Activated naive CD4-positive, alpha-beta T cell treated with anti-CD3 and anti-CD28 coated beads, Interleukin-2, amount 50 U/mL, for 24 hours (primary cell): ENCODE results near the gene CDH13.

Experiments used
- H3K27ac Mint-ChIP-seq: one replicate; pipeline ENCODE4 v1.8.0; 2021; ENCODE audit warnings: mild to moderate bottlenecking, mixed read lengths
- H3K27me3 Mint-ChIP-seq: one replicate; pipeline ENCODE4 v1.8.0; 2021; ENCODE audit warnings: mixed read lengths
- H3K36me3 Mint-ChIP-seq: one replicate; pipeline ENCODE4 v1.8.0; 2021; ENCODE audit warnings: mixed read lengths
- H3K4me1 Mint-ChIP-seq: one replicate; pipeline ENCODE4 v1.8.0; 2021; ENCODE audit warnings: mixed read lengths
- H3K4me3 Mint-ChIP-seq: one replicate; pipeline ENCODE4 v1.8.0; 2021; ENCODE audit warnings: mild to moderate bottlenecking, mixed read lengths
- H3K9me3 Mint-ChIP-seq: one replicate; pipeline ENCODE4 v1.8.0; 2021; ENCODE audit warnings: mixed read lengths

CDH13 gene

GRCh38 chr16:83198977-83199376 is 572.2 kb downstream of the CDH13 start:
- Mint-ChIP-seq H3K36me3 (no peaks in the 10 kb centered on the region), H3K4me1 (no peaks in the 10 kb centered on the region), H3K27me3 (no peaks in the 10 kb centered on the region), H3K9me3 (no peaks in the 10 kb centered on the region), H3K27ac (no peak overlapping the region), H3K4me3 (no peak overlapping the region)

- Mint-ChIP-seq H3K27ac (no peak overlapping the region), H3K4me3 (no peak overlapping the region), H3K9me3 (peaks cover 4% of the 10 kb centered on the region), H3K27me3 (no peaks in the 10 kb centered on the region), H3K36me3 (no peaks in the 10 kb centered on the region), H3K4me1 (no peaks in the 10 kb centered on the region)
Measured at GRCh38 chr16:83200005-83200779, 573.4 kb downstream of the CDH13 start.

- Mint-ChIP-seq H3K9me3 (peaks cover 6% of the 10 kb centered on the region), H3K4me3 (no peak overlapping the region)
Measured at GRCh38 chr16:83201748-83202147, 575.0 kb downstream of the CDH13 start.

GRCh38 chr16:83205896-83206295 is 579.1 kb downstream of the CDH13 start:
- Mint-ChIP-seq H3K27me3 (no peaks in the 10 kb centered on the region), H3K9me3 (peaks cover 6% of the 10 kb centered on the region), H3K4me3 (no peak overlapping the region), H3K27ac (no peak overlapping the region), H3K4me1 (no peaks in the 10 kb centered on the region), H3K36me3 (no peaks in the 10 kb centered on the region)

More at GRCh38 chr16:83201748-83202147, 575.0 kb downstream of the CDH13 start:
- H3K27ac Mint-ChIP-seq = no peak overlapping the region
- H3K27me3 Mint-ChIP-seq = no peaks in the 10 kb centered on the region
- no peaks in the 10 kb centered on the region for H3K36me3 Mint-ChIP-seq
- H3K4me1 Mint-ChIP-seq = no peaks in the 10 kb centered on the region

- no peaks in the 10 kb centered on the region for H3K27me3 Mint-ChIP-seq
- H3K36me3 Mint-ChIP-seq = no peaks in the 10 kb centered on the region
- H3K4me1 Mint-ChIP-seq = no peaks in the 10 kb centered on the region
- H3K27ac Mint-ChIP-seq = no peak overlapping the region
- no peak overlapping the region for H3K4me3 Mint-ChIP-seq
- peaks cover 6% of the 10 kb centered on the region for H3K9me3 Mint-ChIP-seq
Measured at GRCh38 chr16:83206426-83206825, 579.7 kb downstream of the CDH13 start.

- no peak overlapping the region for H3K27ac Mint-ChIP-seq
- H3K27me3 Mint-ChIP-seq = peaks cover 3% of the 10 kb centered on the region
- peaks cover 2% of the 10 kb centered on the region for H3K36me3 Mint-ChIP-seq
- no peaks in the 10 kb centered on the region for H3K9me3 Mint-ChIP-seq
- H3K4me3 Mint-ChIP-seq = no peak overlapping the region
- no peaks in the 10 kb centered on the region for H3K4me1 Mint-ChIP-seq
Measured at GRCh38 chr16:83211711-83212110, 584.9 kb downstream of the CDH13 start.

GRCh38 chr16:83212301-83212841 is 585.6 kb downstream of the CDH13 start:
- H3K4me3 Mint-ChIP-seq = no peak overlapping the region
- H3K9me3 Mint-ChIP-seq = no peaks in the 10 kb centered on the region
- peaks cover 3% of the 10 kb centered on the region for H3K27me3 Mint-ChIP-seq
- peaks cover 2% of the 10 kb centered on the region for H3K36me3 Mint-ChIP-seq
- no peak overlapping the region for H3K27ac Mint-ChIP-seq
- H3K4me1 Mint-ChIP-seq = no peaks in the 10 kb centered on the region

- no peak overlapping the region for H3K27ac Mint-ChIP-seq
Measured at GRCh38 chr16:83214671-83215070, 587.9 kb downstream of the CDH13 start.

GRCh38 chr16:83215406-83216001 is 588.7 kb downstream of the CDH13 start:
- H3K27me3 Mint-ChIP-seq = peaks cover 3% of the 10 kb centered on the region
- peaks cover 2% of the 10 kb centered on the region for H3K36me3 Mint-ChIP-seq
- H3K27ac Mint-ChIP-seq = no peak overlapping the region
- H3K4me3 Mint-ChIP-seq = no peak overlapping the region
- H3K4me1 Mint-ChIP-seq = no peaks in the 10 kb centered on the region
- no peaks in the 10 kb centered on the region for H3K9me3 Mint-ChIP-seq

More at GRCh38 chr16:83214671-83215070, 587.9 kb downstream of the CDH13 start:
- no peak overlapping the region for H3K4me3 Mint-ChIP-seq
- no peaks in the 10 kb centered on the region for H3K9me3 Mint-ChIP-seq
- H3K36me3 Mint-ChIP-seq = peaks cover 2% of the 10 kb centered on the region
- H3K27me3 Mint-ChIP-seq = peaks cover 3% of the 10 kb centered on the region
- H3K4me1 Mint-ChIP-seq = no peaks in the 10 kb centered on the region

- Mint-ChIP-seq H3K36me3 (peaks cover 2% of the 10 kb centered on the region), H3K4me1 (no peaks in the 10 kb centered on the region), H3K4me3 (no peak overlapping the region), H3K9me3 (no peaks in the 10 kb centered on the region), H3K27me3 (peaks cover 3% of the 10 kb centered on the region), H3K27ac (no peak overlapping the region)
Measured at GRCh38 chr16:83219285-83219684, 592.5 kb downstream of the CDH13 start.

GRCh38 chr16:83220066-83220465 is 593.3 kb downstream of the CDH13 start:
- H3K27ac Mint-ChIP-seq = no peak overlapping the region
- no peak overlapping the region for H3K4me3 Mint-ChIP-seq
- H3K9me3 Mint-ChIP-seq = no peaks in the 10 kb centered on the region
- H3K4me1 Mint-ChIP-seq = no peaks in the 10 kb centered on the region
- peaks cover 2% of the 10 kb centered on the region for H3K36me3 Mint-ChIP-seq
- H3K27me3 Mint-ChIP-seq = peaks cover 3% of the 10 kb centered on the region

GRCh38 chr16:83224642-83225041 is 597.9 kb downstream of the CDH13 start:
- H3K27ac Mint-ChIP-seq = no peak overlapping the region
- H3K36me3 Mint-ChIP-seq = no peaks in the 10 kb centered on the region
- H3K4me1 Mint-ChIP-seq = no peaks in the 10 kb centered on the region
- no peaks in the 10 kb centered on the region for H3K27me3 Mint-ChIP-seq
- no peak overlapping the region for H3K4me3 Mint-ChIP-seq
- no peaks in the 10 kb centered on the region for H3K9me3 Mint-ChIP-seq

- Mint-ChIP-seq H3K9me3 (no peaks in the 10 kb centered on the region), H3K27me3 (no peaks in the 10 kb centered on the region), H3K4me1 (no peaks in the 10 kb centered on the region), H3K27ac (no peak overlapping the region), H3K36me3 (no peaks in the 10 kb centered on the region), H3K4me3 (no peak overlapping the region)
Measured at GRCh38 chr16:83227336-83227735, 600.6 kb downstream of the CDH13 start.

GRCh38 chr16:83231729-83232128 is 605.0 kb downstream of the CDH13 start:
- Mint-ChIP-seq H3K27me3 (no peaks in the 10 kb centered on the region), H3K9me3 (no peaks in the 10 kb centered on the region), H3K4me1 (no peaks in the 10 kb centered on the region), H3K4me3 (no peak overlapping the region), H3K27ac (no peak overlapping the region), H3K36me3 (no peaks in the 10 kb centered on the region)

- no peak overlapping the region for H3K4me3 Mint-ChIP-seq
- H3K4me1 Mint-ChIP-seq = no peaks in the 10 kb centered on the region
- H3K27me3 Mint-ChIP-seq = no peaks in the 10 kb centered on the region
- no peaks in the 10 kb centered on the region for H3K9me3 Mint-ChIP-seq
- H3K27ac Mint-ChIP-seq = no peak overlapping the region
- no peaks in the 10 kb centered on the region for H3K36me3 Mint-ChIP-seq
Measured at GRCh38 chr16:83233153-83233552, 606.4 kb downstream of the CDH13 start.

GRCh38 chr16:83238949-83239691 is 612.4 kb downstream of the CDH13 start:
- Mint-ChIP-seq H3K36me3 (no peaks in the 10 kb centered on the region), H3K9me3 (no peaks in the 10 kb centered on the region), H3K4me1 (no peaks in the 10 kb centered on the region), H3K4me3 (no peak overlapping the region), H3K27ac (no peak overlapping the region), H3K27me3 (no peaks in the 10 kb centered on the region)
